GM21447 (cell line): ENCODE results near the gene ARHGEF28.

Experiments
- ATAC-seq: cut with Tn5 transposase; IDR thresholded peaks from one replicate; pipeline ENCODE4 v1.9.1; 2021; ENCODE audit not compliant: unreplicated experiment

Gene ARHGEF28

DNA sequence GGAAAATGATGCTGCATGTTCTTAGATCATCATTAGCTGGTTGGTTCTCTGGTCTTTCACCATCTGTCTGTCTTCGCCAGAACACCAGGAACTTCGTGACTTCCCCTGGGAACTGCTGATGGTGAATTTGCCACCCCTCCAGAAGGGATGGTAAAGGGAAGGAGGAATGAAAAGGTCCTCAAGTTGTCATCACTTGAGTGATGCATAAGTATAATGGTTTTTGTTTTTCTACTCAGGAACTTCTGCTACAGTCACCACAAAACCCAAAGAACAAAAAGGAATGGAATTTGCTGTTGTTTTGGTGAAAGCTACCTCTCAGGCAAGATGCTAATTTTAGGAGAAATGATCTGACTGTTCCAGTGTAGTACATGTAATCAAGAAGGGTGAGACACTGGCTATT is 328.4 kb downstream of the ARHGEF28 start:
- no peak for ATAC-seq

- ATAC-seq = no peak
These were observed 329.4 kb downstream of the ARHGEF28 start for GRCh38 chr5:73955271-73955846.

- ATAC-seq = no peak
These were observed 331.5 kb downstream of the ARHGEF28 start for GRCh38 chr5:73957397-73958001.

- no peak for ATAC-seq
These were observed 332.0 kb downstream of the ARHGEF28 start for GRCh38 chr5:73958037-73958436.

GRCh38 chr5:73960023-73960422 is 334.0 kb downstream of the ARHGEF28 start:
- peak; percentile 89 for ATAC-seq

DNA sequence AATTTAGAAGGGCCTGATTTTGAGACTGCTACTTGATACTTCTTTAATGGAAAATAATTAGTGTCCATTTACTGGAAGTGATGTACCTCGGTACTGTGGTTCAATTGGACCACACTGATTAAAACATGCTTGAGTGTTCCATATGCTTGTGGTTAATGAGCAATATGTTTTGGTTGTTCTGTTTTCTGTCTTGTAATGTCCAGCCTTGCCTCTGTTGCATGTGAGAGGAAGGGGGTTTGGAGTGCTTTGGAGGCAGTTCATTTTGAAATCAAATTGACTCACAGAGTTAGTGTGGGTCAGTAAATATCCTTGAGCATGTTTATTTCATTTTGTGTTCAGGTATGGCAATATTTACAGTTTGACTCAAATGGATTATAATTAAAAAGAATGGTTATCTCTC is 334.4 kb downstream of the ARHGEF28 start:
- no peak for ATAC-seq

DNA sequence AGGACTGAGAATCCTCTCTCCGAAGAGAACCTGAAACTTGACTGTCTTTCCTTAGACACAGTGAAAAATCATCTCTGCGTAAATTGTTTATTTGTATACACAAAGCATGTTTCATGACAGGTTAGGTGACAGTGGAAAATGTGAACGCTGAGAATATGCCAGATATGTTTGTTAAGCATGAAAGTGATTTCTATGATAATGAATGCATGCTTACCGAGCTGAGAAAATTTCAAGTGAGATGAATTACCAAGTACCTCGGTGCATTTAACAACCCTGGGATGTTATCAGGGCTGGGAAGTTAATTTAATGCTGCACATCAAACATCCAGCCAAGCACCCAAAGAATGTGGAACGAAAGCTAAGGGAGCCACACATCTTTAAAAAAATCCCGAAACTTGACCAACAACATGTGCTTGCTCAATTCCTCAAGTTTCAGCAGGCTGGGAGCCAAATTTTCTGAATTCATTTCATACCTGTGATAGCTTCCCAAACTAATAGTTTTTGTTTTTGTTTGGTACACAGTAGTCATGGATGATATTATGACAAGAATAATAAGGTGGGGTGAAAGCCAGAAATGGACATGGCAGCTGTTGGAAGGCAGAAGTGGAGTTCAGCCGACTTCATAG is 336.9 kb downstream of the ARHGEF28 start:
- no peak for ATAC-seq

DNA sequence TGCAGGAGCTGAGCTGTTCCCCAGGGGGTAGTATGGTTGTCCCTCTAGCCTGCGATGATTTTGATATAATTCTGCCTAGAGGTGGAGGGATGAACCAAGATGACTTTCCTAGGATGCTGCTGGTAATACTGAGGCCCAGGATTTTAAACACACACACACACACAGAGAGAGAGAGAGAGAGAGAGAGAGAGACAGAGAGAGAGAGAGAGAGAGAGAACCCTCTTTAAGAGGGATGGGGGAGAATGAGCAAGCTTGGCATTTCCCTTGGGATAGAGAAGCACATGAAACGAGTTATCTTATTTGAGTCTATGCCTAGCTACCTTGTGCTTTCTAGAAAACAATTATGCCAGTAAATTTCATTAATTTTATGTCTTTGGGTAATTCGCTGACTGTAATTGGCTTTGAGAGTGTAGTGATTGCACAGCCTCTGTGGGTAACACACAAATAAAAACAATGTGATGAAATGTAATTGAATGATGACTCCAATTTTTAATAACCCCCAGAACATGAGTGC is 338.4 kb downstream of the ARHGEF28 start:
- no peak for ATAC-seq

GRCh38 chr5:73966451-73966850 is 340.5 kb downstream of the ARHGEF28 start:
- ATAC-seq = no peak

DNA sequence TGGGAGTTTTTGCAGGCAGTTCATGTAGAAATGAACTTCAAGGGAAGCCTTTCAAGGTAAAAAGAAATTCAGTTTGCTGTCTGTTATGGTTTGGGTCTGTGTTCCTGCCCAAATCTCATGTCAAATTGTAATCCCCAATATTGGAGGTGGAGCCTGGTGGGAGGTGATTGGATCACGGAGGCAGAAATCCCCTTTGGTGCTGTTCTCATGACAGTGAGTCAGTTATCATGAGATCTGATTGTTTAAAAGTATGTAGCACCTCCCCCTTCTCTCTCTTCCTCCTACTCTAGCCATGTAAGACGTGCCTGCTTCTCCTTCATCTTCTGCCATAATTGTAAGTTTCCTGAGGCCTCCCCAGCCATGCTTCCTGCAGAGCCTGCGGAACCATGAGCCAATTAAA is 341.4 kb downstream of the ARHGEF28 start:
- ATAC-seq = no peak

DNA sequence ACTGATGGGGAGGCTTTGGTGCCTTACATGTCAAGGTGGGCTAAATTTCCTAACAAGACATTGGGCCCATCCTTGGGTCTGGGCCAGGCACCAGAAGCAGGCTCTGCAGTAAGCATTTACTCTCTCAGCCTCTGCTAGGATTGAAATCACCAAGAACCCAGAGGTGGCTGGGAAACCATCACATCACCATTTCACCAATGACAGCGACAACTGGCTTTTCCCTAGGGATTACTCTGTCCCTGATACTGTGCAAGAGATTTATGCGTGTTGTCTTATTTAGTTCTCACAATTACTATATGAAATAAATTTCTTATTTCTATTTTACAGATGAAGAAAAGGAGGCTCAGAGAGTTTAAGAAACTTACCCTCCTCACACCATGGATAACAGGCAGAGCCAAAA is 342.2 kb downstream of the ARHGEF28 start:
- ATAC-seq = no peak

DNA sequence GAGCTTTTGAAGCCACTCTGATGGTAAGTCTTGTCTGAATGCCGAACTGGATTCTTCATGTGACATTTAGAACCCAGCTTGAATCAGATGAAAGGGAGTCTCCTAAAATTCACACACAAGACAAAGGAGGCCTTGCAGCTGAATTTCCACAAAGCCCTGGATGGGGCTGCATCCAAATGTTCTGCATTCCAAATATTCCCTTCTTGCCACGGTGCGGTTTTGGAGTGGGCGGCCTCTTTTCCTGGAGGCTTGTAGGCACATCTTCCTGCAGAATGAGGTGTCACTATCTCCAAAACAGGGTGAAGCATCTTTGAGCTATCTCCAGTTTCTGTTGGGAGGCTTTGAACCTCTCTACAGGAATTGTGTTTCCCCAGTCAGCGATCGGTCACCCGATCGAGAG is 342.7 kb downstream of the ARHGEF28 start:
- no peak for ATAC-seq

DNA sequence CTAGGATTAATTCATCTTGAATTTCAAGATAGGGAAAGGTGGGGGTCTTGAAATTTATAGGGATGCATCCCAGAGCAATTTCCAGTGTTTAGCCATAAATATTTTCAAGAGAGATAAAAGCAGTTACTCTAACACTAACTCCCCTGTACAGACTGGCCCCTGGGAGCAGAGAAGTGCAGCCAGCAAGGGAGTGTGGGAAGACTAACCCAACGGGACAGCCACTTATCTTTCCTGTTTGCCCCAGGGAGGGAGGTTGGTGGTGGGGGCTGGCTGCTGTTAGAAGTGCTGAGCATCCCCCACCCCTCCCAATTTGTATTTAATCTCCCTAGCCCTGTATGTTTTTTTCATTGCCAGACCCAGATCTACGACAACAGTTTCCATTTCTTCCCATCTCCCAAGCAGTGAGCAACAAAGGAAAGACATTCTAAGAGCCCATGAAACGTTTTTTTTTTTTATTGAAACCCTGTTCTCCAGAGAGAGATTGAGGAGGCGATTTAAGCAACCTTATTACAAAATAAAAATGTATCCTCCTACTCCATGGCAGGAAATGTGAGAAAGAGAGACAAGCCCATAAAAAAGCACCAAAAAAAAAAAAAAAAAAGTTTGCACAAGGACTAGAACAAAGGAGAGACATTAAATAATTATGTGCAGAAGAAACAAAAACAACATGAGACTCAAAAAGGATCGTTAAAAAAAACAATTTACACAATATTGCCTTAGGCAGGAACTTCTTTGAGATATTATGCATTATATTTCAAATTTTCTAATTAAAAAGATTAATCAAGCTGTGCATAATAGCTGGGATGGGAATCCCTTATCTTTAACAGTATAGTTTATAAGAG is 343.4 kb downstream of the ARHGEF28 start:
- ATAC-seq = no peak

DNA sequence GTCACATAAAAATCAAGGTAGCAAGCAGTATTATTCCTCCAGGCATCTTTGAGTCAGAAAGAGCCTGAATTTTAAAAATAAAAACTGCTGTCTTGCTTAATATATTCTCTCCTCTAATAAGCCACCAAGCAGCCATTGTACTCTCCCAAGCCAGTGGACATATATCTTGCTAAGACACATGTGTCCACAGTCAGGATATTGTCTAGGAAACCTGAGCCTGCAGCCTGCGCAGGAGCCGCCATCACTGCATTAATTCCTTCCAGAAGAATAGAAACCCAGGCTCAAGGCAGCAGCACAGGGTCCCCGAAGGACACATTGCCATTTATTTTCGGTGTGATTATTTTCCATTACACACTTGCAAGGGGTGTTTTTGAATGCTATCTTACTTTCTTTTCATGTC is 345.3 kb downstream of the ARHGEF28 start:
- no peak for ATAC-seq

GRCh38 chr5:73973135-73973534 is 347.1 kb downstream of the ARHGEF28 start:
- ATAC-seq = no peak

- ATAC-seq = no peak
These were observed 348.9 kb downstream of the ARHGEF28 start for GRCh38 chr5:73974871-73975360.

DNA sequence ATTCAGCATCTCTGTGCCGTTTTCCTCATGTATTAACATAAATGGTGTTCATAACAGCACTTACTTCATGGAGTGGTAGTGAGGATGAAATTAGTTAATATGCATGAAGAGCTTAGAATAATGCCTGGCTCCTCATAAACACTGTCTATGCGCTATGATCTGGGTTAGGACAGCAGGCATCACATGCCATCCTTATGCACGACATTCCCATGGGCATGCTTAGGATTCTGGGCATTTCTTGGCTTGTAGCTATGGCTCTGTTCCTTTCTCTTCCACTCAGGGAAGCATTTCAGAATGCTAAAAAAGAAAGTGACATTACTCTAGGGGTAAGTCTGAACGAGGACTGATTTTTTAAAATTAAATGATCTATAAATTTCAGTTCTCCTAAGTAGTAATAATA is 349.8 kb downstream of the ARHGEF28 start:
- ATAC-seq = no peak

GRCh38 chr5:73977146-73977545 is 351.1 kb downstream of the ARHGEF28 start:
- no peak for ATAC-seq

DNA sequence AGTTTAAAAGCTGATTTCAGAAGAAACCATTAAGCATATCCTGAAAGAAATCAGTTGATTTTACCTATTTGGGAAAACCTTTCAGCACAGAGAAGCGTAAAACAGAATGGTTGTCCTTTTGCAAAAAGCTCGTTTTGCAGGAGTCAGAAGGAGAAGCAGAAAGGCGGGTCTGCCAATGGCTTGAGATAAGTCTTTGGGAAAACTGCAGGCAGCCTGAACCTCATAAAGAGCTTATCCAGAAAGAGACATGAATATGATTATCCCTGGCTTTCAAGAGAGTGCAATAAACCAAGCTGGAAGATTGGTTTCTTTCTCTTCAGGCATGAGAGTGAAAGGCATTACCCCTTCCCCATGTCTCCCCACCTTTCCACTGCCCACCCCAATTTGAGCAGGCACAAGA is 353.3 kb downstream of the ARHGEF28 start:
- no peak for ATAC-seq

DNA sequence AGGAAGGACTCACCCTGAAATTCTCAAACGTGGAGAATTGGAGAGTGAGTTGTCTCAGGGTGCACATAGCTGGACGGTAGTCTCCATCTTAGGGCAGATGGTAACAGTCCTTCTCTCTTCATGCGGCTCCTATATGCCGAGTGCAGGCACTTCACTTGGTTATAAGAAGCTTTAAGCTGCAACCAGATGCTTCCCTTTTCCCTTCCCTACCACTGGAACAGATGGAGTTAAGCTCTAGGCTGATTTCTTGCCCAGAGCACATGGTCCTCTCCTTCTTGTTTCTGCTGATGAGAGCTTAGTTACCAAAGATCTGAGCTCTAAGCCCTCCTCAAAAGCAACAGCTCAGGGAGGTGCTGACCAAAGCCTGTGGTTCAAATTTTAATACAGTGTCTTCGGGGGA is 355.7 kb downstream of the ARHGEF28 start:
- no peak for ATAC-seq

DNA sequence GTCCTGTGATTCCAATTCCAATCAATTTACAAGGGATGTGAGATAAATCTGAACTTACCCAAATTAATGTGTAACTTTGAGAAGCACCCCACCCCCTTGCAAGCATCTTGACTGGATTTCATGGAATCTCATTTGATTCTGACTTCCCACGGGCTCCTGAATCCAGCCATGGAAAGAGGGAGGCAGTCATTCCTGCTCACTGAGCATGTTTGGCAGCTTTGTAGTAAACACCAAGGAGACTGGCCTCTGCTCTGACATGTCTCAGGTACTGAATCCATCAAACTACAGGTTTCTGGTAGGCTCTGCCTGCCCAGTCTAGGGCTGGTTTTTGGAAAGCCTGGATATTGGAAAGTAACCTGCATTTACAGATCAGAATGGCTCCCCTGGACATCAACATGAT is 357.6 kb downstream of the ARHGEF28 start:
- ATAC-seq = no peak
